HepG2 (cell line): ENCODE measurements around the gene IQCC. TPM values are rescaled to one million over a fixed set of nuclear protein-coding genes. Genes with fewer than 3 reads are reported as not detected.

Source experiments
- ATF7 ChIP-seq, 2 experiments: fragments of 450-650 bp in 1 of 2; sonication (generic) in 1 of 2; formaldehyde crosslinking in 1 of 2; IDR thresholded peaks; 2 replicates each; pipeline versions ENCODE4 v1.4.0 to v1.6.1; 2016 to 2020; ENCODE audit warnings: antibody characterized with exemption in 1 of 2, mild to moderate bottlenecking in 1 of 2, missing genetic modification reagents in 1 of 2
- NFIC ChIP-seq: IDR thresholded peaks from 2 replicates; pipeline ENCODE4 v1.6.1; 2012; ENCODE audit warnings: mild to moderate bottlenecking, low read length, inconsistent platforms
- PPARG ChIP-seq: conservative IDR thresholded peaks from 2 replicates; pipeline ENCODE4 v1.6.1; 2016; ENCODE audit warnings: missing biosample characterization, missing genetic modification reagents
- REST ChIP-seq, 2 experiments: IDR thresholded peaks; 2 replicates each; pipeline ENCODE4 v1.6.1; 2011 to 2012; ENCODE audit warnings: low read length in 2 of 2, borderline replicate concordance in 1 of 2, low read depth in 1 of 2, mild to moderate bottlenecking in 1 of 2, moderate library complexity in 1 of 2
- SOX13 ChIP-seq, 3 experiments: fragments of 450-650 bp in 1 of 3; sonication (generic) in 1 of 3; formaldehyde crosslinking in 1 of 3; IDR thresholded peaks in 2 of 3; conservative IDR thresholded peaks in 1 of 3; 2 replicates each; pipeline versions ENCODE4 v1.5.0 to v1.6.1; 2016 to 2020; ENCODE audit warnings: antibody characterized with exemption in 1 of 3, mild to moderate bottlenecking in 1 of 3, missing compliant biosample characterization in 1 of 3, missing genetic modification reagents in 1 of 3, moderate library complexity in 1 of 3
- ZBTB44 ChIP-seq: sonication (generic); formaldehyde crosslinking; IDR thresholded peaks from 2 replicates; pipeline ENCODE4 v1.4.0; 2020; ENCODE audit warnings: missing genetic modification reagents
- ZFP91 ChIP-seq: sonication (generic); formaldehyde crosslinking; IDR thresholded peaks from 2 replicates; pipeline ENCODE4 v1.9.0; 2022; ENCODE audit warnings: missing genetic modification reagents, mild to moderate bottlenecking, borderline replicate concordance
- ZNF230 ChIP-seq: sonication (generic); formaldehyde crosslinking; IDR thresholded peaks from 2 replicates; pipeline ENCODE4 v1.4.0; 2020; ENCODE audit warnings: mild to moderate bottlenecking, missing genetic modification reagents
- ZNF598 ChIP-seq: sonication (generic); formaldehyde crosslinking; IDR thresholded peaks from 2 replicates; pipeline ENCODE4 v1.5.1; 2020; ENCODE audit warnings: mild to moderate bottlenecking, missing genetic modification reagents, borderline replicate concordance
- ZNF776 ChIP-seq: sonication (generic); formaldehyde crosslinking; IDR thresholded peaks from 2 replicates; pipeline ENCODE4 v1.4.0; 2020; ENCODE audit warnings: mild to moderate bottlenecking, missing genetic modification reagents
- ZNF879 ChIP-seq: sonication (generic); formaldehyde crosslinking; IDR thresholded peaks from 2 replicates; pipeline ENCODE4 v1.8.1; 2023; ENCODE audit warnings: missing genetic modification reagents
- ZSCAN22 ChIP-seq: sonication (generic); formaldehyde crosslinking; IDR thresholded peaks from 2 replicates; pipeline ENCODE4 v1.4.0; 2020; ENCODE audit warnings: mild to moderate bottlenecking, missing genetic modification reagents
- polyA plus RNA-seq, 8 experiments: library from polyadenylated mRNA; depleted of rRNA in 3 of 8; stranded (reverse) in 7 of 8; unstranded in 1 of 8; fragments of >200 nt; fragmentation: Illumina TruSeq in 4 of 8; extraction: Trizol in 4 of 8; gene quantifications; 2 replicates each; pipeline versions ENCODE4 v1.2.1 to v1.2.3, GENCODE V29; 2011 to 2016; ENCODE audit warnings: low read depth in 4 of 8, missing spikeins in 1 of 8, mixed read lengths in 1 of 8; ENCODE audit not compliant: insufficient read depth in 1 of 8
- total RNA-seq, 5 experiments: library from RNA; depleted of rRNA; stranded (reverse); fragments of >200 nt; fragmentation: Illumina TruSeq; extraction: Trizol; gene quantifications; 2 replicates each; pipeline ENCODE4 v1.2.3, GENCODE V29; 2016; ENCODE audit warnings: low read depth in 1 of 5
- TF ChIP-seq, protein P1 (sequence below): sonication (generic); formaldehyde crosslinking; IDR thresholded peaks from 2 replicates; pipeline ENCODE4 v1.5.1; 2020; ENCODE audit warnings: missing genetic modification reagents, mild to moderate bottlenecking, borderline replicate concordance
- TF ChIP-seq, protein P2 (sequence below): fragments of 450-650 bp; IDR thresholded peaks from 2 replicates; pipeline ENCODE4 v1.6.1; 2017; ENCODE audit warnings: mild to moderate bottlenecking

The IQCC gene
- total and polyA plus RNA-seq, 2 of the 13 experiments (the other 11 are each of a cell fraction or from before 2014, with no cell fraction given): 1.7 to 3.0 TPM

DNA sequence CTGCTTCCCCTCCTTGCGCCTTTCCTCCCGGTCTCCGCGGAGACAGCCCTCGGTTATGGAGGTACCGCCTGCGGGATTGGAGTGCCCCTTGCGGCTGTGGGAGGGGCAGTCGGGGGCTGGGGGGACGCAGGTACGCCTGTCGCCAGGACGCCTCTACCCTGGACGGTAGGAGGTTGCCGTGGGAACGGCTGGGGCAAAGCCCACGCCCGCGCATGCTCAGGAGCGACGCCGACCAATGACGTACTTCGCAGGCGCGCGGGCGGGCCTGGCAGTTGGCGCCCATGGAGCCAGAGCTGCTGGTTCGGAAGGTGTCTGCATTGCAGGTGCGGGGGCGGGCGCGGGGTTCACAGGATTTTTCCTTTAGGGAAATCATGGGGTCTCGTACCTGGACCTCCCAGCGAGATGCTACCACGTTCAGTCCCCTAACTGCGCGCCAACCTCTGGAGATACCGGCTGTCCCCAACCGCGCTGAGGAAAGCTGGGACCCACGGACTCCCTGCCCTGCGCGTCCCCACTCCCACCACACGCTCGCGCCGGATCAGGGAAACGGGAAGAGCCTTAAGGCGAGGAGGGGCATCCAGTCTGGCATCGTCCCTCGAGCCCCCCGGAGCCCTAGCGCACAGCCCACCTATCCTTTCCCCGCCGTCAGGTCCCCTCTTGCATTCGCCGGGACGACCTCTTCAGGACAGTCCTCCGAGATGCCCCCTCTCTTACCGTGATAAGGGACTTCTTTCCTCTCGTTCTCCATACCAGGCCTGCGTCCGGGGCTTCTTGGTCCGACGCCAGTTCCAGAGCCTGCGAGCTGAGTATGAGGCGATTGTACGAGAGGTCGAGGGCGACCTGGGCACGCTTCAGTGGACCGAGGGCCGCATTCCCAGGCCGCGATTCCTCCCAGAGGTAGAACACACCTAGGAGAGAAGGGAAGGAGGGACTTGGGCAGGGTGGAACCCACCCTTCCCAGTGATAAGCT lies at the start of gene IQCC (continued):
- TF ChIP-seq, protein P1, sequence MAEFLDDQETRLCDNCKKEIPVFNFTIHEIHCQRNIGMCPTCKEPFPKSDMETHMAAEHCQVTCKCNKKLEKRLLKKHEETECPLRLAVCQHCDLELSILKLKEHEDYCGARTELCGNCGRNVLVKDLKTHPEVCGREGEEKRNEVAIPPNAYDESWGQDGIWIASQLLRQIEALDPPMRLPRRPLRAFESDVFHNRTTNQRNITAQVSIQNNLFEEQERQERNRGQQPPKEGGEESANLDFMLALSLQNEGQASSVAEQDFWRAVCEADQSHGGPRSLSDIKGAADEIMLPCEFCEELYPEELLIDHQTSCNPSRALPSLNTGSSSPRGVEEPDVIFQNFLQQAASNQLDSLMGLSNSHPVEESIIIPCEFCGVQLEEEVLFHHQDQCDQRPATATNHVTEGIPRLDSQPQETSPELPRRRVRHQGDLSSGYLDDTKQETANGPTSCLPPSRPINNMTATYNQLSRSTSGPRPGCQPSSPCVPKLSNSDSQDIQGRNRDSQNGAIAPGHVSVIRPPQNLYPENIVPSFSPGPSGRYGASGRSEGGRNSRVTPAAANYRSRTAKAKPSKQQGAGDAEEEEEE (CRISPR knock-in tag): no peak
- TF ChIP-seq ZFP91 (CRISPR knock-in tag) (peak; percentile 74; the same call in 1 of the 2 replicates), ZNF230 (CRISPR knock-in tag) (no peak), ZBTB44 (CRISPR knock-in tag) (no peak), SOX13 (IDR thresholded peaks at IDR 0.05) (no peak), SOX13 (CRISPR knock-in tag; conservative IDR thresholded peaks at IDR 0.05 in 1 of 2, IDR thresholded peaks at IDR 0.05 in 1 of 2) (peak in 1 of 2 experiments; percentile 12; a peak in 1 of 4 replicates), NFIC (no peak), ATF7 (IDR thresholded peaks at IDR 0.05) (no peak), ATF7 (CRISPR knock-in tag; IDR thresholded peaks at IDR 0.05) (0 out of 2 replicates have a peak, but pooled peaks have one; percentile 23), ZNF776 (CRISPR knock-in tag) (no peak), PPARG (CRISPR knock-in tag) (no peak), REST (IDR thresholded peaks at IDR 0.05; ENCODE audit: borderline replicate concordance in 1 of 2, low read depth in 1 of 2, low read length in 2 of 2) (no peak), ZNF879 (CRISPR knock-in tag) (no peak), ZSCAN22 (no peak), ZNF598 (no peak)
- TF ChIP-seq, protein P2, sequence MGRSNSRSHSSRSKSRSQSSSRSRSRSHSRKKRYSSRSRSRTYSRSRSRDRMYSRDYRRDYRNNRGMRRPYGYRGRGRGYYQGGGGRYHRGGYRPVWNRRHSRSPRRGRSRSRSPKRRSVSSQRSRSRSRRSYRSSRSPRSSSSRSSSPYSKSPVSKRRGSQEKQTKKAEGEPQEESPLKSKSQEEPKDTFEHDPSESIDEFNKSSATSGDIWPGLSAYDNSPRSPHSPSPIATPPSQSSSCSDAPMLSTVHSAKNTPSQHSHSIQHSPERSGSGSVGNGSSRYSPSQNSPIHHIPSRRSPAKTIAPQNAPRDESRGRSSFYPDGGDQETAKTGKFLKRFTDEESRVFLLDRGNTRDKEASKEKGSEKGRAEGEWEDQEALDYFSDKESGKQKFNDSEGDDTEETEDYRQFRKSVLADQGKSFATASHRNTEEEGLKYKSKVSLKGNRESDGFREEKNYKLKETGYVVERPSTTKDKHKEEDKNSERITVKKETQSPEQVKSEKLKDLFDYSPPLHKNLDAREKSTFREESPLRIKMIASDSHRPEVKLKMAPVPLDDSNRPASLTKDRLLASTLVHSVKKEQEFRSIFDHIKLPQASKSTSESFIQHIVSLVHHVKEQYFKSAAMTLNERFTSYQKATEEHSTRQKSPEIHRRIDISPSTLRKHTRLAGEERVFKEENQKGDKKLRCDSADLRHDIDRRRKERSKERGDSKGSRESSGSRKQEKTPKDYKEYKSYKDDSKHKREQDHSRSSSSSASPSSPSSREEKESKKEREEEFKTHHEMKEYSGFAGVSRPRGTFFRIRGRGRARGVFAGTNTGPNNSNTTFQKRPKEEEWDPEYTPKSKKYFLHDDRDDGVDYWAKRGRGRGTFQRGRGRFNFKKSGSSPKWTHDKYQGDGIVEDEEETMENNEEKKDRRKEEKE: no peak
